Peyer's patch (tissue), 4 donors: ENCODE data around the gene SLC12A9.

Source experiments
- POLR2A ChIP-seq, 2 donors: fragments of 450-650 bp; IDR thresholded peaks; one replicate each; pipeline ENCODE4 v1.5.1; 2017; ENCODE audit warnings: antibody characterized with exemption in 2 of 2, mild to moderate bottlenecking in 2 of 2, moderate library complexity in 2 of 2
- TF ChIP-seq, protein P1 (sequence below), 6 experiments: fragments of 450-650 bp in 4 of 6; fragments of 200-600 bp in 2 of 6; sonication (generic) in 1 of 6; IDR thresholded peaks; one replicate each; pipeline ENCODE4 v1.5.1; 2017 to 2019; ENCODE audit warnings: antibody characterized with exemption in 6 of 6, mild to moderate bottlenecking in 3 of 6, moderate library complexity in 1 of 6

DNA sequence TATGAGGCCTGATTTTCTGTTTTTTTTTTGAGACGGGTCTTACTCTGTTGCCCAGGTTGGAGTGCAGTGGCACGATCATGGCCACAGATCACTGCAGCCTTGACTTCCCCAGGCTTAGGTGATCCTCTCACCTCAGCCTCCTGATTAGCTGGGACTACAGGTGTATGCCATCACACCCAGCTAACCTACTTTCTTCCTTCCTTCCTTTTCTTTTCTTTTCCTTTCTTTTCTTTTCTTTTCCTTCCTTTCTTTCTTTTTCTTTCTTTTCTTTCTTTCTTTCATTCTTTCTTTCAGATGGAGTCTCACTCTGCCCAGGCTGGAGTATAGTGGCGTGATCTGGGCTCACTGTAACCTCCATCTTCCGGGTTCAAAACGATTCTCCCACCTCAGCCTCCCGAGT is 26.2 kb downstream of the SLC12A9 start:
- no peak for TF ChIP-seq POLR2A (IDR thresholded peaks at IDR 0.05)
- TF ChIP-seq, protein P1, sequence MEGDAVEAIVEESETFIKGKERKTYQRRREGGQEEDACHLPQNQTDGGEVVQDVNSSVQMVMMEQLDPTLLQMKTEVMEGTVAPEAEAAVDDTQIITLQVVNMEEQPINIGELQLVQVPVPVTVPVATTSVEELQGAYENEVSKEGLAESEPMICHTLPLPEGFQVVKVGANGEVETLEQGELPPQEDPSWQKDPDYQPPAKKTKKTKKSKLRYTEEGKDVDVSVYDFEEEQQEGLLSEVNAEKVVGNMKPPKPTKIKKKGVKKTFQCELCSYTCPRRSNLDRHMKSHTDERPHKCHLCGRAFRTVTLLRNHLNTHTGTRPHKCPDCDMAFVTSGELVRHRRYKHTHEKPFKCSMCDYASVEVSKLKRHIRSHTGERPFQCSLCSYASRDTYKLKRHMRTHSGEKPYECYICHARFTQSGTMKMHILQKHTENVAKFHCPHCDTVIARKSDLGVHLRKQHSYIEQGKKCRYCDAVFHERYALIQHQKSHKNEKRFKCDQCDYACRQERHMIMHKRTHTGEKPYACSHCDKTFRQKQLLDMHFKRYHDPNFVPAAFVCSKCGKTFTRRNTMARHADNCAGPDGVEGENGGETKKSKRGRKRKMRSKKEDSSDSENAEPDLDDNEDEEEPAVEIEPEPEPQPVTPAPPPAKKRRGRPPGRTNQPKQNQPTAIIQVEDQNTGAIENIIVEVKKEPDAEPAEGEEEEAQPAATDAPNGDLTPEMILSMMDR (IDR thresholded peaks at IDR 0.05), result no peak
